Globus pallidus (tissue), 1 donor: Measurements from ENCODE around the gene ARPC2.
"Not testable (repeated sequence)": the region's sequence is repeated elsewhere in the genome, so short reads cannot be mapped to it uniquely, and the experiment has no call there.

Experiments
- DNase-seq: peaks from one replicate; pipeline ENCODE4 v3.0.0-alpha.2; 2015; ENCODE audit warnings: low spot score

ARPC2 gene

DNA sequence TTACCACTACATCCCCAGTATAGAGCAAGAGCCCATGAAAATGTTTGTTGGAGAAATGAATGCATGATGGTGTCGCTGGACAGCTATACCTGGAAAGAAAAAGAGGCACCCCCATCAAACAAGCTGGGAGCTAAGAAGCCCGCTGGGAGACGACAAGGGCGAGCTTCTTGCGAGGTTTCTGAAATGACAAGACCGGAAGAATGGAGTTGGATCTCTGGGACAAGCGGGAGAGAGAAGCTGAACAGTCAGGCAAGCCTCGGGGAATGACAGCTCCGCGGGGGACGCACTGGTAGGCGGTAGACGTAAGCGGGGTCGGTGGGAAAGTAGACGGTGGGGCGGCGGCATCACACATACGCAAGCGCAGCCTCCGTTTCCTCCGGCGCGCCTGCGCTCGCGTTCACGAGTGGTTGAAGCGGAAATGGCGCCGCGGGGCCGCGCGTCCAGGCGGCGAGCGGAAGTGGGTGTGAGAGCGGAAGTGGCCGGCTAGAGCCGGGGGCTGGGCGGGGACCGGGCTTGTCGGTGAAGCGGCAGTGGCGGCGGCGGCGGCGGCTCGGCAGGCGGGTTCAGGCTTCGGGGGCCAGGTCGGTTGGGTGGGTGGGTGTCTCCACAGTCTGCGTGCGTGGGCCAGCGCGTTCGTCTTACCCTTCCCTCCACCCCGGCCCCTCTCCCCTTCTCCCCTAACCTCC is at the start of gene ARPC2:
ARPC2 (plus strand) TSS at position 516 of the 686 bp plus-strand sequence. CDS start 282 bp downstream, outside the sequence.
- peak; percentile 91 for DNase-seq

DNA sequence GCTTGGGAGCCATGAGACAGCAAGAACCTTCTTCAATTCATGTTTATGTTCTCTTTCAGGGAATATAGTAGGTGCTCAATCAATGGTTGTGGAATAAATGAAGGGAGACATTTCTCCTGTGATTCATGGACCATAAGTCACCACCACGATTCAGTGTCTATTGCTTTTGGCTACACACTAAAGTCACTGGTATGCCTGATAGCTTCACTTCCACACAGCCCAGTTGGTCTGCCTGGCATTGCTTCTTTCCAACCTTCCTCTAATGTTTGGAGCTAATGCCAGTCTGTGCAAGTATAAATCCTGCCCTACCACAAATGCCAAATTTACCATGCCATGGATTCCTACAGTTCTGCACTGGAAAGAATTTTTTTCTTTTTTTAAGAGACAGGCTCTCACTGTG is 49.0 kb upstream of the ARPC2 start:
- no peak for DNase-seq

DNA sequence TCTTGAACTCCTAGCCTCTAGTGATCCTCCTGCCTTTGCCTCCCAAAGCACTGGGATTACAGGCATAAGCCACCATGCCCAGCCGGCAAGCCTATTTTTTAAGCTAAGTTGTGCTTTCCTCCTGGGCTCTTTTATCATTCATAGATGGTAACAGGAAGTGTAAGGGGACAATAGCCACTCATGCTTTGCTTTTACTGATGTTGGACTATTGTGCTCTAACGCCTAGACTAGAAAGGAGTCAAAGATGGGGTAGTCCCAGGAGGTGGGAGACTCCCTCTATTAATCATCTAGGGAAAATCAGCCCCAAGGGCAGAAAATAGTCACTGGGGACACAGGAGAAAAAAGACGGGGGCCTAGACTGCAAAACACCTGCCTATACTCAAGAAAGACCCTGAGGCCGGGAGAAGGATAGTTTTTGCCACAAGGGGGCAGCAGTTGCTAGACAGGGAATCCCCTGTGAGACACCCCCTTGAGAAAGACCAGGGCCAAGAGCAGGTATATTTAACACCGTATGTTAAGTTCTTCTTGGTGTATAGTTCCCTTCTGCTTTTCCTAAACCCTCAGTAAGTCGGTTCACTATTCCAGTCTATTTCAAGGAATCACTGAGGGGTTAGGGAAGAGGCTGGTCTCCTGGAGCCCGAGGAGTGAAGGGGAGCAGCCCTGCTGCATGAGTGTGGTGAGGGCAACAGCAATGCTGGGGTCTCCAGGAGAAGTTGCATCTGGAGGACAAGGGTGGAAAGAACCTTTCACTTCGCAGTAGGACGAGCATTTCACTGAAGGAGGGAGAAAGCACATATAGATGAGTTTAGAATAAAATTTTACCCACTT is 48.1 kb upstream of the ARPC2 start:
- no peak for DNase-seq

DNA sequence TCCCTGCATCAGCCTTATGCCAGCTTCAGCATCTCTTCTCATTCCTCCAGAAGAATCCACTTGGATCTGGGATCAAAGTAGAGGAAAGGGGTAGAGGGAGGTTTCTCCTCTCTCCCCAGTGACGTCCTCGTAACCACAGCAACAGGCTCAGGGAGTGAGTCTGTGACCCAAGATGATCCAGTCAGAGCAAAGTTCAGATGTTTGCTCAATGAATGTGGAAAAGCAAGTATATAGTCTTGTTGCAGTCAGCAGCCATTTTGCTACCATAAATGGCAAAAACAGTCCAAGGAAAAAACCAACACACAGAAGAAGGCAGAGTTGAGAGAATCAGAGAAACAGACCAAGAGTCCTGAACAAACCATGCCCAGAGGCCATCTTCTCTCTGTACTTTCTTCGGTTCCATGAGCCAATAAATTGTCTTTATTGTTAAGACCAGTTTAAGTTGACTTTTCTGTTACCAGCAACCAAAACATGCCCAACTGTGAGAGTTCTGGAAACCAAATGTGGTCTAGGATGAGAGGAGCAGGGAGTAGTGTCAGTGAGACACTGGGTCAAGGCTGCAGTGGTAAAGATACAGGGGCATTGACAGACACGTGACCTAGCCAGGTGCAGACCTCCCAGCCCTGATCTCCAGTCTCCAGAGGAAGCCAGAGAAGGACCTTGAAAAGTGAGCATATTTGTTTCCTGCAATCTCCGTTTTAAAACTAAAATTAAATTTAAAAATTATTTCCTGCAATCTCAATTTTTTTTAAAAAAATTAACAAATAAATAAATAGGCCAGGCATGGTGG is 47.0 kb upstream of the ARPC2 start:
- no peak for DNase-seq

DNA sequence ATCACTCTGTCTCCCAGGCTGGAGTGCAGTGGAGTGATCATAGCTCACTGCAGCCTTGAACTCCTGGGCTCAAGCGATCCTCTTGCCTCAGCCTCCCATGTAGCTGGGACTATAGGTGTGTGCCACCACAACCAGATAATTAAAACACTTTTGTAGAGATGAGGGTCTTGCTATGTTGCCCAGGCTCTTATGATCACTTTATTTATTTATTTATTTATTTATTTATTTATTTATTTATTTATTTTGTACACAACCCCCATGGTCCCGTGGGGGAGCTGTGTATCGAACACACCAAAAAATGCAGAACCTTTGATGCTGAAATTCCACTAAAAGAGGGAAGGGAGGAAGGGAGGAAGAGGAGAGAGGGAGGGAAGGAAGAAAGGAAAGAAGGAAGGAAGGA is 45.2 kb upstream of the ARPC2 start:
- not testable (repeated sequence) for DNase-seq

DNA sequence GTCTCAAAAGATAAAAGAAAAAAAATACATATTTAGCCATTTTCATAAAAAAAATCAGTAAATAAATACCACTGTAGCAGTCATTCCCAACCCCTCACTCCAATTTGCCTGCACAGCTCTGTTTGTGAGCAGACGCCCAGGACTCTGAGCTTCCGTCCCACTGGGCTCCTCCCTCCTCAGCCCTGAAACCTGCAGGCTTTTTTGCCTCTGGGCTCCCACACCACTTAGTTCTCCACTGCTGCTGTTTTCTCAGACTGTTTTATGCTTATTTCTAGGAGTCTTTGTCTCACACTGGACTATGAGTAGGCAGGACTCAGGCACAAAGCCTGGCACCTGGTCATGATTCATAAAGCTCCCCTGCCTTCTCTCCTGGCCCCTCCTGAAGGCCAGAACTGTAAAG is 44.1 kb upstream of the ARPC2 start:
- DNase-seq = no peak

DNA sequence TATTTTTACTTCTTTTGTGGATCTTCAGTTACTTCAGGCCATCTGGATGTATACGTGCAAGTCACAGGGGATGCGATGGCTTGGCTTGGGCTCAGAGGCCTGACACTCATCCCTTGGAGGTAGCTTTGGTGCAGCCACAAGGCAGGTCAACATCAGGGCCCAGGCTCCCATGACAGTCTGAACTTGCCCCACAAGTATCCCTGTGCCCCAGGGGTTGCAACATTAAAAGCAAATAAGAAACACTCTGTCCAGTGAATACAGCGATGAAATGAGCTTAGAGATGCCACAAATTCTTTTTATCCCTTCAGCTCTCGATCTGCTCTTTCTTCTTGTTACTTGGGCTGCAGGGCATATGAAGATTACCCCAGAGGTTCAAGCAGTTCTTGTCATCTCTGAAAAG is 37.2 kb upstream of the ARPC2 start:
- no peak for DNase-seq

DNA sequence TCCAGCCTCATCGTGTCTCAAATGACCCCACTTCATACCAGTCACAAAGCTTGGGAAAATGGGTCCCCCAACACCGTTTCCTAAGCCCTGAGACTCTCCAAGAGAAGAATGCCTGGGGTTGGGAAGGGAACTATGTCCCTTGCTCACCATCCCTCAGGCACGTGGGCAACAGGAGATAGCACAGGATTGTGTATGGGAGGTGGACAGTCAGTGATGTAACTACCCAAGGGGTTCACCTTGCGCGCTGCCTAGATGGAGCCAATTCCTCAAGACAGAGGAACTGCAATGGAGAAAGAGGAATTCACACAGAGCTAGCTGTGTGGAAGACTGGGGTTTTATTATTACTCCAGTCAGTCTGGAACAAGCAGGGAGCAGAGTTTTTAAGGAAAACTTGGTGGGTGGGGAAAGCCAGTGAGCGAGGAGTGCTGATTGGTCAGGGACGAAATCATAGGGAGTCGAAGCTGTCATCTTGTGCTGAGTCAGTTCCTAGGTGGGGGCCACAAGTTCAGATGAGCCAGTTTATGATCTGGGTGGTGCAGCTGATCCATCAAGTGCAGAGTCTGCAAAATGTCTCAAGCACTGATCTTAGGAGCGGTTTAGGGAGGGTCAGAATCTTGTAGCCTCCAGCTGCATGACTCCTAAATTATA is 36.4 kb upstream of the ARPC2 start:
- no peak for DNase-seq

DNA sequence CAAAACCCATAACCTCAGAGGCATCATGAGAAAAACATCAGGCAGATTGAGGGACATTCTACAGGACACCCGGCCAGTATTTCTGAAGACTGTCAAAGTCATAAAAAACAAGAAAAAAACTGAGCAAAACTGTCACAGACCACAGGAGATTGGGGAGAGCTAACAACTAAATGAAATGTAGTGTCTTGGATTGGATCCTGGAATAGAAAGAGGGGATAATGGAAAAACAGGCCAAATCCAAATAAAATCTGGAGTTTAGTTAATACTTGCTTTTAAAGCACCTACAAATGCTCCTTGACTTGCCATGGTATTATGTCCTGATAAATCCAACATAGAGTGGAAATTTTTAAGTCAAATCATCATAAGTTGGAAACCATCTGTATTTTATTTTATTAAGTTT is 32.7 kb upstream of the ARPC2 start:
- no peak for DNase-seq

DNA sequence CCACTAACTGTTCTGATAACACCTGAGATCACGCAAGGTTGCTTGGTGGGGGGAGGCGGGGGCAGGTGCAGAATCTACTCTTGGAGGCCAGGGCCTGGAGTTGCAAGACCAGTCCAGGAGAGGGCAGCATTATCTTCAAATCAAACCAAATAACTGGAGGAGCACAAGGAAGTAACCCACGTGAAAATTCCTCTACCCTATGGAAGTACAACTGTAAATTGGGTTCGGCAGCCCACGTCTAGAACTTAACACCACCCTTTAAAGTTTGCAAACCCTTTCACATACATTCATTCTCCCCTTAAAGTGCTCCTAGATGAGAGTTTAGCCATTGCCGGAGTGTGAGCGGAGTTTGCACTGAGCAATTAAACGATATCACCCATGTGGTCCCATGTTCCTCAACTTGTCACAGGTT is 30.6 kb upstream of the ARPC2 start:
- DNase-seq = peak; percentile 32

DNA sequence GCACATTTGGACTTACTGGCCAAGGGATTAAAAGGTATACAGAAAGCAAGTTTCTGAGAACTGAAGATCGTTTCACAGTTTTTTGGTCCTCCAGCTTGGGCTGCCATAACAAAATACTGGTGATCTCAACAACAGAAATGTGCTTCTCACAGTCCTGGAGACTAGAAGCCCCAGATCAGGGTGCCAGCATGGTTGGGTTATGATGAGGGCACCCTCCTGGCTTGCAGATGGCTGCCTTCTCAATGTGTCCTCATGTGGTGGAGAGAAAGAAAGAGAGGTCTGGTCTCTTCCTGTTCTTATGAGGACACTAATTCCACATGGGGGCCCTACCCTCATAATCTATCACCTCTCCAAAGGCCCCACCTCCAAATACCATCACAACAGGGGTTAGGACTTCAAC is 30.1 kb upstream of the ARPC2 start:
- no peak for DNase-seq

DNA sequence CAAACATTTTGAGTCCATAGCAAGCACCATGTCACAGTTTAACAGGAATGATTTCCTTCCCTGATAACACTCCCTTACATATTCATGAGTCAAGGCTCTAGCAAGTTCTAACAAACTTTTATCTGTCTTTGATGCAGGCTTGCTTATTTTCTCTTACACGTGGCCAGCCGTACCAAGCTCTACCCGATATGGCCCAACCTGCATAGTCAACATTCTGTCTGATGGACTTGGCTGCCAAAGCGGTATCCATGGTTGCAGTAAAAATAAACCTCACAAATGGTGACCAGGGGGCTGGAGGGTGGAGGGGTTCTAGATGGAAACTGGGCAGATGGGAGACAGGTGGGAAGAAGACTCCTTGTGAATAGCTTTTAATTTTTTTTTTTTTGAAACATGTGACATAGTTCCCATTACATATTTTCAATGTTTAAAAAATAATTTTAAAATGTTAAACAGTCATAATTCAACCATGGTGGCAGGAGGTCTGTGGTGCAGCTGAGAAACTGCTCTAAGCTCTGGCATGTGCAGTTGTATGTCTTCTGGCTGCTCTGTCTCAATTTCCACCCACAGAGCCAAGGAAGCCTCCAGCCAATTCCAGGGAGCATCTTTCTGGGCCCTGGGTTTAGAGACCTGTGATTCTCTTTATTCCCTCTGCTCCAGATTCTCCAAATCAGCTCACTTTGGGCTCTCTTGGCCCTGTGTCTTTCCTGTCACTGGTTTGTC is 29.5 kb upstream of the ARPC2 start:
- no peak for DNase-seq

DNA sequence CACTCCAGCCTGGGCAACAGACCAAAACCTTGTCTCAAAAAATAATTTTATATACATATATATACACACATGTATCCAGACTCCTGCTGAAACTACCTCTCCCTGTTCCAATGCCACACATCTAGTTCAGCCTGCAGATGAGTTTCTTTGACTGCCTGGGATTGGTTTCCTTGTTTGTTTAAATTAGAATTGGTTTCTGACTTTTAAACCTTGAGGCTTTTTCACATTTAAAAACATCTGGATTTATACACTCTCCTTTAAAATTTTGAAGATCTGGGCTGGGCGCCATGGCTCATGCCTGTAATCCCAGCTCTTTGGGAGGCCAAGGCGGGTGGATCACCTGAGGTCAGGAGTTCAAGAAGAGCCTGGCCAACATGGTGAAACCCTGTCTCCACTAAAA is 28.5 kb upstream of the ARPC2 start:
- no peak for DNase-seq

DNA sequence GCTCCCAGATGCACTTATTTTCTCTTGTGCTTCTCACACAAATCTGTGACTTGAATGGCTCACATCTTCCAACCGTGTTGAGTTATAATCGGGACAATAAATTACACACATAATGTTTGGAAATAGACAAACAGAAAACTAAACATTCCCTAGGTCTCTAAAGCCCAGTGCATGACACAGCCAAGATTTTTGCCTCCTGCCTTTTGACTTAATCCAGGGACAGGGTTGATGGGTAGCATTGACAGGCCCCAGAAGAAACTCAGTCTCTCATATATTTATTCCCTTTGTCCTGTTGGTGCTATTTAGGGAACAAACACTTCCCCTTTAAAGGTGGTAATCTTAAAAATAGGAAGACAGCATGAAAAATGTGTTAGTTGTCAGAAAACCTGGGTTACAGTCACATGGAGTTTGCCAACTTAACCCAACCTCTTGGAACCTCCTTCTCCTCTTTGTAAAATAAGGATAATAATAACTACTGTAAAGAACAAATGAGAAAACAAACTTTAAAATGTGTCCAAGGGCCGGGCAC is 24.0 kb upstream of the ARPC2 start:
- DNase-seq = no peak

DNA sequence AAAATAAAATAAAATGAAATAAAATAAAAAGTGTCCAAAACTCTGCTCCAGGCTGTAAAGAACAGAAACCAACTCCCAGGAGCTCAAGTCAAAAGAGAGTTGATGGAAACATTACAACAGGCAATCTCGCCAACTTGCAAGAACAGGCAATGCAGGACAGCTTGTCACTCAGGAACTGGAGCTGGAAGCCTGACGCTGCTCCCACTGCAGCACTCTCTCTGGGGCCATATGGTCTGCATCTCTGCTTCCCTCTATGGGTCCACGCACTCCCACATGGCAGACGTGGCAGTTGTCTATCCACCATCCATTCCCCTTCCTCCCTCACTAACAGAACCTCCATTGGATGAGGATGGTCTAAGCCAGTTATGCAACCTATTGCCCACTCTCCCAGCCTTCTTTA is 23.3 kb upstream of the ARPC2 start:
- DNase-seq = no peak

DNA sequence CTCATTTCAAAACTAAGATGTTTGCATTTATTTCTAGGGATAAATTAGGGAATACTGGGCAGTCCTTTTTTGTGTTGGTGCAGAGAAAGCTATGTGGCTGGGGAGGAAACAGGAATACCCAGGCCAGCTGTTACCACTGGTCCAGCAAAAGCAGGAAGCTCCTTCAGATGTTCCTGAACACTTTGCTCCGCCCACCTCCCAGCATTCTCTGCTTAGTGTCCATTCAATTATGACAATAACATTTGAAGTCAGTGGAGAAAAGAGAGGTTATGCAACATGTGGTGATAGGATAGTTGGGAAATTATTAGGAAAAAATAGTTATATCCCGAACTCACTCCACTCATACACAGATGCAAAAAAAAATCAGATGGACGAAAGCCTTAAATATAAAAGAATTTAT is 22.1 kb upstream of the ARPC2 start:
- DNase-seq = no peak

DNA sequence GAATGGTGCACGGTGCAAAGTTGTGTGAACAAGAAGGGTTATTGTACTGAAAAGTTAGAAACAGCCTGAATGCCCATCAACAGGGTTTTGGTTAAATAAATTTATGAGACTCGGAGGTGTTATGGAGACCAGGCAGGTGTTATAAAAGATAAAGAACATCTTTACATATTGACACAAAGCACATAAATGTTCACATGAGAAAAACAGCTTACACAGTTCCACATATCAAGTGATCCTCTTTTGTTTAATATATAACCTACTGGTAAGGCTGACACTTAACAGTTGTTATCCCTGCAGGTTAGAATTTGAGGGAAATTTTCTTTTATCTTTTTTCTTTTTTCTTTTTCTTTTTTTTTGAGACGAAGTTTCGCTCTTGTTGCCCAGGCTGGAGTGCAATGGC is 20.0 kb upstream of the ARPC2 start:
- no peak for DNase-seq

DNA sequence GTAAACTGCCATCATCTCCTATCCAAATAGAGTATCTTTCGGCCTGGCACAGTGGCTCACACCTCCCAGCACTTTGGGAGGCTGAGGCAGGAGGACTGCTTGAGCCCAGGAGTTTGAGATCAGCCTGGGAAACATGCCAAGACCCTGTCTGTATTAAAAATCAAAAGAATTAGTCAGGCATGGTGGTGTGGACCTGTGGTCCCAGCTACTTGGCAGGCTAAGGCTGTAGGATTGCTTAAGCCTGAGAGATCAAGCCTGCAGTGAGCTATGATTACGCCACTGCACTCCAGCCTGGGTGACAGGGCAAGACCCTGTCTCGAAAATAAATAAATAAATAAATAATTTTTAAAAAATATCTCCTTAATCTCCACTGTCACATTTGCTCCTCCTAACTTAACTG is 14.7 kb upstream of the ARPC2 start:
- no peak for DNase-seq

DNA sequence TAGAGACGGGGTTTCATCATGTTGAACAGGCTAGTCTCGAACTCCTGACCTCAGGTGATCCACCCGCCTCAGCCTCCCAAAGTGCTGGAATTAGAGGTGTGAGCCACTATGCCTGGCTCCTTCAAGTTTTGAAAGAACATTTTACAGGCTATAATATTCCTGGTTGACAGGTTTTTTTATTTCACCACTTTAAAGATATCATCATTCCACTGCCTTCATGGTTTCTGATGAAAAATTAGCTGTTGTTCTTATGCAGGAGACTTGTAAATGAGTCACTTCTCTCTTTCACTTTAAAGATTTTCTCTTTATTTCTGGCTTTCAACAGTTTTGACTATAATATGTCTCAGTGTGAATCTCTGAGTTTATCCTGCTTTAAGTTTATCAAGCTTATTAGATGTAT is 7.9 kb upstream of the ARPC2 start:
- no peak for DNase-seq

DNA sequence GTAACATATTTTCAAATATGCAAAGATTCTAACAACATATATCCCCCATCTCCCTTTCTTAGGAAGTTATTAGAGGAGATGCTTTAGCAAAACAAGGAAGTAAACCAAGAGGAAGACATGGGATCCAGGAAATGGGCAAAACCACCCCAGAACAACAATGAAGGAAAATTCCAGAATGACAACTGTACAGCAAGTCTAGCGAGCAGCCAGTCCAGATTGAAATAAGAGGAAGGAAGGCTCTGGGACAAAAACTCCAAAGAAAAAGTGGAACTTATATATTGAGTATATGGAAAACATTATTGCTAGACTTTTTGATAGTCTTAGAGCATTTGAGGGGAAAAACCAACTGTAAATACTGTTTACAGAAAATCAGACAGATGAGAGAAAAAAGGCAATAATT is 2.9 kb upstream of the ARPC2 start:
- no peak for DNase-seq

DNA sequence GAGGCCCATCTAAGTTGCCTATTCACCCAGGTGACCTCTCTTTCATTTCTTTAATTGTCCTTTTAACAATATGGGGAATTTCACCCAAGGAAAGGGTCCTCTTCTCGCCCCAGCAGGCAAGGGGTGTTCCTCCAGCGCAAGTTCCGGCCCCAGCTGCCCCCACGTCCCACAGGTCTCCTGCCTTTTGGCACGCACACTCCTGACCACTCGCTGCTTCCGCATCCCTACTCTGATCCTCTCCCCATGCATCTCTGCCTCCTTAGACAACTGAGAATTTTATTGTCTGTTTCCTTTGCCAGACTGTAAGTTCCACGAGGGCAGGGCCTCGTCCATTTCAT is 684 bp upstream of the ARPC2 start:
- no peak for DNase-seq
